Measurements from ENCODE around the gene CDH4.

DNA sequence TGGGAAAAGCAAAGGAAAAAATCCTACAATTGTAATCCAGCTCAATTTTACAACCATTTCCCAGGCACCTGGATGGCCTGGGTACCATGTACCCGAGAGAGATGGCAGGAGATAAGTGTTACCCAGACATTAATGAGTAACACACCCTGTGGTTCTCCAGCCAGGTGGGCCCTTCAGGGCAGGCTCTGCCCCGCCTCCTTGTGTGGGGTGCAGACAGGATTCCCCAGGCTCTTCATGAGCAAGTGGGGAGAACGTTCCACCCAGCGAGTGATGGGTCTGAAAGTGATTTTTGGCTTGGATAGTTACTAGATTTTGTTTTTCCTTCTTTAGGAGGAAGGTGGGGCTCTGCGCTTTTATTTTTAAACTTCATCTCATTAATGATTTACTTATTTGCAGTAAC is 569.7 kb downstream of the CDH4 start:
- TF ChIP-seq, protein P1, sequence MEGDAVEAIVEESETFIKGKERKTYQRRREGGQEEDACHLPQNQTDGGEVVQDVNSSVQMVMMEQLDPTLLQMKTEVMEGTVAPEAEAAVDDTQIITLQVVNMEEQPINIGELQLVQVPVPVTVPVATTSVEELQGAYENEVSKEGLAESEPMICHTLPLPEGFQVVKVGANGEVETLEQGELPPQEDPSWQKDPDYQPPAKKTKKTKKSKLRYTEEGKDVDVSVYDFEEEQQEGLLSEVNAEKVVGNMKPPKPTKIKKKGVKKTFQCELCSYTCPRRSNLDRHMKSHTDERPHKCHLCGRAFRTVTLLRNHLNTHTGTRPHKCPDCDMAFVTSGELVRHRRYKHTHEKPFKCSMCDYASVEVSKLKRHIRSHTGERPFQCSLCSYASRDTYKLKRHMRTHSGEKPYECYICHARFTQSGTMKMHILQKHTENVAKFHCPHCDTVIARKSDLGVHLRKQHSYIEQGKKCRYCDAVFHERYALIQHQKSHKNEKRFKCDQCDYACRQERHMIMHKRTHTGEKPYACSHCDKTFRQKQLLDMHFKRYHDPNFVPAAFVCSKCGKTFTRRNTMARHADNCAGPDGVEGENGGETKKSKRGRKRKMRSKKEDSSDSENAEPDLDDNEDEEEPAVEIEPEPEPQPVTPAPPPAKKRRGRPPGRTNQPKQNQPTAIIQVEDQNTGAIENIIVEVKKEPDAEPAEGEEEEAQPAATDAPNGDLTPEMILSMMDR (IDR thresholded peaks at IDR 0.05; ENCODE audit: insufficient read depth, low read length): no peak
- TF ChIP-seq, protein P2, sequence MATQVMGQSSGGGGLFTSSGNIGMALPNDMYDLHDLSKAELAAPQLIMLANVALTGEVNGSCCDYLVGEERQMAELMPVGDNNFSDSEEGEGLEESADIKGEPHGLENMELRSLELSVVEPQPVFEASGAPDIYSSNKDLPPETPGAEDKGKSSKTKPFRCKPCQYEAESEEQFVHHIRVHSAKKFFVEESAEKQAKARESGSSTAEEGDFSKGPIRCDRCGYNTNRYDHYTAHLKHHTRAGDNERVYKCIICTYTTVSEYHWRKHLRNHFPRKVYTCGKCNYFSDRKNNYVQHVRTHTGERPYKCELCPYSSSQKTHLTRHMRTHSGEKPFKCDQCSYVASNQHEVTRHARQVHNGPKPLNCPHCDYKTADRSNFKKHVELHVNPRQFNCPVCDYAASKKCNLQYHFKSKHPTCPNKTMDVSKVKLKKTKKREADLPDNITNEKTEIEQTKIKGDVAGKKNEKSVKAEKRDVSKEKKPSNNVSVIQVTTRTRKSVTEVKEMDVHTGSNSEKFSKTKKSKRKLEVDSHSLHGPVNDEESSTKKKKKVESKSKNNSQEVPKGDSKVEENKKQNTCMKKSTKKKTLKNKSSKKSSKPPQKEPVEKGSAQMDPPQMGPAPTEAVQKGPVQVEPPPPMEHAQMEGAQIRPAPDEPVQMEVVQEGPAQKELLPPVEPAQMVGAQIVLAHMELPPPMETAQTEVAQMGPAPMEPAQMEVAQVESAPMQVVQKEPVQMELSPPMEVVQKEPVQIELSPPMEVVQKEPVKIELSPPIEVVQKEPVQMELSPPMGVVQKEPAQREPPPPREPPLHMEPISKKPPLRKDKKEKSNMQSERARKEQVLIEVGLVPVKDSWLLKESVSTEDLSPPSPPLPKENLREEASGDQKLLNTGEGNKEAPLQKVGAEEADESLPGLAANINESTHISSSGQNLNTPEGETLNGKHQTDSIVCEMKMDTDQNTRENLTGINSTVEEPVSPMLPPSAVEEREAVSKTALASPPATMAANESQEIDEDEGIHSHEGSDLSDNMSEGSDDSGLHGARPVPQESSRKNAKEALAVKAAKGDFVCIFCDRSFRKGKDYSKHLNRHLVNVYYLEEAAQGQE (IDR thresholded peaks at IDR 0.05; ENCODE audit: insufficient replicate concordance, low read depth): no peak
- TF ChIP-seq POLR2AphosphoS5 (IDR thresholded peaks at IDR 0.05; ENCODE audit: low read depth) (no peak), GABPA (IDR thresholded peaks at IDR 0.05; ENCODE audit: low read depth) (no peak)
